Measurements from ENCODE around the gene ZNF326.
"Not testable (repeated sequence)": the region's sequence is repeated elsewhere in the genome, so short reads cannot be mapped to it uniquely, and the experiment has no call there.

ZNF326 gene

DNA sequence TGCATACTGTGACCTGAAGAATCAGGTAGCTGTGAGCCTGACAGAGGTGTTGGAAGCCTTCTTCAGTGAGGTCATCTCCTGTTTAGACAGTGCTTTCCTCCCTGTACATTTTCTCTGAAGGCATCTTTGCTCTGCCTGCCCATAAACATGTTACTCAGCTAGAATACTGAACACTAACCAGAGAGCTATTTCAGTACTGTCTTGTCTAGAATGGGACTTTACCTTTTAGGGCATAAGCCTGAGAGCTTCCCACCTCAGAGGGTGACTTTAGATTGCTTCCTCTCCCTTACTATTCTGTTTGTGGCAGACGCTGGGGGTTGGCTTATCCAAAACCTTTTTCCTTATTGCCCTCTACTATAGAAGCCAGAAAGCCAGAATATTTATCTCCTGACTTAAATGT, 23.3 kb upstream of the ZNF326 start:
- no peak for DNase-seq

- DNase-seq = no peak
Measured at GRCh38 chr1:89972024-89972423, 22.9 kb upstream of the ZNF326 start.

DNA sequence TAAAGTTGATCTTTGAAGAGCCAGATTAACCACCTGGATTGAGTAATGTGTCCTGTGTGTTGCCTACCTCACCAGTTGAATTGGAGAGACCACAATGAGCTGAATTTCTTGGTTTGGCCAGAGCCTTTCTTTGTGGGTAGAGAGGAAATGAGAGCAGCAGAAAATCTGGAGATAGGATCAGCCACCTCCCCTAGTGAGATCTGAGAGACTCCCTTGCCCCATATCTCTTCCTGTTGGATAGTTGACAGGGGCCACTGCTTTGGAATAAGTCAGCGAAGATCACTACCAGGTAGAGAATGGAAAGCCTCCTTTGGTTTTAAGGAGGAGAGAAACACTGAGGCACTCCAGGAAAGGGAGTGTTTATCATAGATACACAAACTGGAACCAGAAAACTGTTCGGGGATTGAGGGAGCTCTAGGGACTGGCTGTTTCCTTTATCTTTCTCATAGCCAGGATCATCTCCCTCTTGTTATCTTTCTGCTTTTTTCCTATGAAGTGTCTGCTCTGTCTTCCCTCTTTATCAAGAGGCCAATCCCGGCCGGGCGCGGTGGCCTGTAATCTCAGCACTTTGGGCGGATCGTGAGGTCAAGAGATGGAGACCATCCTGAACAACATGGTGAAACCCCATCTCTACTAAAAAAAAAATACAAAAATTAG, 21.3 kb upstream of the ZNF326 start:
- DNase-seq = no peak

GRCh38 chr1:89974256-89974655, 20.7 kb upstream of the ZNF326 start:
- no peak for DNase-seq

DNA sequence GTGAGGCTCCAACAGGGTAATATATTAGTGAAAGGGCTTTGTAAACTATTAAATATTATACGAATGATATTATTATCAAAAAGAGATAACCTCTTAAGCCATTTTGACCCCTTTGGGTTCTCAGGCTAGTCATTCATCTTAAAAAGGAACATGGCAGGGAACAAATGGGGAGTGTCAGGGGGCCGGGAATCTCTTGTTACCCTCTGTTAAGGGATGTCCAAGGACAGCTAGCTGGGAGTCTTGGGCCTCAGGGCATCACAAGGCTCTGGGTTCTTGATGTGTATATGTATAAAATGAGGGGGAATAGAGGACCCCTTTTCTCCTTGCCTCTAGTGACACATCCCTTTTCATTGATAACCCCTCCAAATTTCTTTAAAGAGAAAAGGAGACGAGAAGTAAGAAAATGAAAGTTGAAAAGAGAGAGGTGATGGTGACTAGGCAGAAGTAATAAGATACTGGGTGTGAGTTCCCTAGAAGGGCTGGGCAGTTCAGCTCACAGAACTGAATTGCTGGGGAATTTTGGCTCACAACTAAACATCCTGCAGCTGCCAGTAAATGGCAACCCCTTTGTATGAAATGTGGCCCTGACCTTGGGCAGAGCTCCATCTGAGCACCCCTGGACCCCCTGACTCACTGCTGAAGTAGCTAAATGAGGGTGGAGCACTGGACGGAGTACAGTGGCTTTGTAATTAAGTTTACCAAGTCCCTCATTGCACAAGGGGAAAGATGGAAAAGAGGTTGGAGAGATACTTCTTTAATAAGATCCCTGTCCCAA, 20.0 kb upstream of the ZNF326 start:
- DNase-seq = no peak

DNA sequence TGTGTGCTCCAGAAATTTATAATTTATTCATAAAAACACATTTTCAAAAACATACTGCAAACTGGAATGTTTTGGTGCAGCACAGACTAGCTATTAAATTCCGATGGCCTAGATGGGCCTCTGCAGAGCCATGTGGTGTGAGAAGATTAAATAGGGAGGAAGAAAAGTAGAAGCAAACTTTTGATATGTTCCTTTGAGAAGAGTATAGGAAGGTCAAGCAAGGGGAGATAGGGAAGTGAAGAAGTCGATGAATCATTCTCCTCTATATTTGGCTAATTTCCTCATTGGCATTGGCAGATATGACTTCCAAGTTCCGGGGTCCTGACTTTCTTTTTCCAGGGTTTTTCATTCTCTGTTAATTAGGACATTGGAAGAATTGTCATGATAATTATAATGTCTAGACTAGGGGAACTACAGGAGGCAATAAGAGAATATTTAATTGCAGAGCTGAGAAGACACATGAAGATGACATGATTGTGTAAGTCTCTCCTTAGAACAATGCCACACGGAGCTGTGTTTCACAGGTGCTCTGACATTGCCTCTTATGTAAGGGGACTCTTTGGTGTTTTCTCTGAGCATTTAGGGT, 19.3 kb upstream of the ZNF326 start:
- no peak for DNase-seq

DNA sequence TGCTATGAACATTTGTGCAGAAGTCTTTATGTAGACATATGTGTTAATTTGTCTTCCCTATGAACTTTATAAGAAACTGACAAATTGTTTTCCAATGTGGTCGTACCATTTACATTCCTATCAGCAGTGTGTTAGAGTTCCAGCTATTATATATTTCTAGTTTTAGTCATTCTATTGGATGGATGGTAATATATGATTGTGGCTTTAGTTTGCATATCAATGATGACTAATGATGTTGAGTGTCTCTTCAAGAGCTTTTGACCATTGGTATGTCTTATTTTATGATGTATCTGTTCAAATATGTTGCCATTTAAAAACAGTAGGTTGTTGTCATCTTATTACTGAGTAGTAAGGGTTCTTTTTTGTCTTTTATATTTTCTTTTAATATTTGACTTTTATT, 16.2 kb upstream of the ZNF326 start:
- DNase-seq = no peak

DNA sequence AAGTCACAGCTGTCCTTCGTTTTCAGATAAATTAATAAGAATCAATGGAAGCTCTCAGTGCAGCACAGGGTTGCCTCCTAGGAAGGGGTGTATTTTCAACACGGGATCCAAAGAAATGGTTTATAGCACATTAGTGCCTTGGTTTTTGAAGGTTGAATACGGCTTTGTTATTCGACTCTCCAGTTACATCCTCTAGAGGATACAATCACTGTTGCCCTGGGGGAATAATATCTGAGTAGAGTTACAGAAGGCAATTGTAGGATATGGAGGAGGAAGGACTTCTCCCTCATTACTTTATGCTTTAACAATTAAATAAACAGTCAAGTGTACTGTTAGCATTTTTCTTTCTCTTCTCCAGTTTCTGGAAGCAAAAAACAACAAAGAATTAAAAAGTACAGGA, 14.3 kb upstream of the ZNF326 start:
- no peak for DNase-seq

DNA sequence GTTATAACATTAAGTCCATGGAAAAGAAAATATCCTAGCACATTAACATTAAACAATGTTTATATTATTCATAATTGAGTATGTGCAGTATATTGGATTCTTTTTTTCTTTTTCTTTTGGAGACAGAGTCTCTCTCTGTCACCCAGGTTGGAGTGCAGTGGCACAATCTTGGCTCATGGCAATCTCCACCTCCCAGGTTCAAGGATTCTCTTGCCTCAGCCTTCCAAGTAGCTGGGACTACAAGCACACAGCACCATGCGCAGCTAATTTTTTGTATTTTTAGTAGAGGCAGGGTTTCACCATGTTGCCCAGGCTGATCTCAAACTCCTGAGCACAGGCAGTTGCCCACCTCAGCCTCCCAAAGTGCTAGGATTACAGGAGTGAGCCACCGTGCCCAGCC, 12.1 kb upstream of the ZNF326 start:
- DNase-seq = not testable (repeated sequence)

DNA sequence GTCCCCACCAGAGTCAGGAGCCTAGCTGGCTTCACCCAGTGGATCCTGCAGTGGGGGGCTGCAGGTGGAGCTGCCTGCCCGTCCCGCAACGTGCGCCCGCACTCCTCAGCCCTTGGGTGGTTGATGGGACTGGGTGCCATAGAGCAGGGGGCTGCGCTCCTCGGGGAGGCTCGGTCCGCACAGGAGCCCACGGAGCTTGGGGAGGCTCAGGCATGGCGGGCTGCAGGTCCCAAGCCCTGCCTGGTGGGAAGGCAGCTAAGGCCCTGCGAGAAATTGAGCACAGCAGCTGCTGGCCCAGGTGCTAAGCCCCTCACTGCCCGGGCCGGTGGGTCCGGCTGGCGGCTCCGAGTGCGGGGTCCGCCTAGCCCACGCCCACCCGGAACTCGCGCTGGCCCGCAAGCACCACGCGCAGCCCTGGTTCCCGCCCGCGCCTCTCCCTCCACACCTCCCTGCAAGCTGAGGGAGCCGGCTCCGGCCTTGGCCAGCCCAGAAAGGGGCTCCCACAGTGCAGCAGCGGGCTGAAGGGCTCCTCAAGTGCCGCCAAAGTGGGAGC, 10.3 kb upstream of the ZNF326 start:
- not testable (repeated sequence) for DNase-seq

- no peak for DNase-seq
Measured at GRCh38 chr1:89986020-89986419, 8.9 kb upstream of the ZNF326 start.

DNA sequence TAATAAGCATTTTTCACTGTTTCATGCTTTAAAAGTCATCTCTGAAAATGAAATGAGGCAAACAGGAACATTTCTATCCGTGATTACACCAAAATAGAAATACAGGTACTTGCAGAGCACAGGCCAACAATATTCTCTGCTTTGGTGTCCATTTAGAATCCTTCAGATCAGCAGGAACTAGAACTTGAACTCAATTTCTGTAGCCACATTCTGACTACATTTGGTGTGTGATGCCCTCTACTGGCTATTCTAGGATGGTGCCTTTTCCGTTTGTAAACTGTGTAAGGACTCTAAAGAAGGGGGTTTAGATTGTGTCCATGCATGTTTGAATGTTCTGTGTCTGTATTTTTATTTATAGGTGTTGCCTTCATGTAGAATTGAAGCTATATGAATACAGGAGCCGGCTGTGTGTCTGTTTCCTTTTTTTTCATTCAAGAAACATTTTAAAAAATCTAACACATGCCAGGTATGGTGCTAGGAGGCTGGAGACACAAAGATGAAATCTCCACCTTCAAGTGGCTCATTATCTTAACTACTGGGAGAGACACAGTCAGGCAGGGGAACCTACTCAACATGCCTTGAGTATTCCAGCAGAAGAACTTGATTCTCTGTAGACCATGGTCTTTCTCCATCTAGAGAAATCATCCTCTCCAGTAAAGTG, 7.6 kb upstream of the ZNF326 start:
- peak; percentile 25 to 68 for DNase-seq

DNA sequence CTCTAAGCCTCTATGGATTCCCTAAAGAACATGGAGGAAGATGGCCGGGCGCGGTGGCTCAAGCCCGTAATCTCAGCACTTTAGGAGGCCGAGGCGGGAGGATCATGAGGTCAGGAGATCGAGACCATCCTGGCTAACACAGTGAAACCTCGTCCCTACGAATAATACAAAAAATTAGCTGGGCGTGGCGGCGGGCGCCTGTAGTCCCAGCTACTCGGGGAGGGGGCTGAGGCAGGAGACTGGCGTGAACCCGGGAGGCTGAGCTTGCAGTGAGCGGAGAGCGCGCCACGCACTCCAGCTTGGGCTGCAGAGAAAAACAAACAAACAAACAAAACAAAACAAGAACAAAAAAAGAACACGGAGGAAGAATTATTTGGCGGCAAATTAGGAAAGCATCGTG, 5.8 kb upstream of the ZNF326 start:
- no peak for DNase-seq

GRCh38 chr1:89989799-89990198, 5.1 kb upstream of the ZNF326 start:
- no peak for DNase-seq

DNA sequence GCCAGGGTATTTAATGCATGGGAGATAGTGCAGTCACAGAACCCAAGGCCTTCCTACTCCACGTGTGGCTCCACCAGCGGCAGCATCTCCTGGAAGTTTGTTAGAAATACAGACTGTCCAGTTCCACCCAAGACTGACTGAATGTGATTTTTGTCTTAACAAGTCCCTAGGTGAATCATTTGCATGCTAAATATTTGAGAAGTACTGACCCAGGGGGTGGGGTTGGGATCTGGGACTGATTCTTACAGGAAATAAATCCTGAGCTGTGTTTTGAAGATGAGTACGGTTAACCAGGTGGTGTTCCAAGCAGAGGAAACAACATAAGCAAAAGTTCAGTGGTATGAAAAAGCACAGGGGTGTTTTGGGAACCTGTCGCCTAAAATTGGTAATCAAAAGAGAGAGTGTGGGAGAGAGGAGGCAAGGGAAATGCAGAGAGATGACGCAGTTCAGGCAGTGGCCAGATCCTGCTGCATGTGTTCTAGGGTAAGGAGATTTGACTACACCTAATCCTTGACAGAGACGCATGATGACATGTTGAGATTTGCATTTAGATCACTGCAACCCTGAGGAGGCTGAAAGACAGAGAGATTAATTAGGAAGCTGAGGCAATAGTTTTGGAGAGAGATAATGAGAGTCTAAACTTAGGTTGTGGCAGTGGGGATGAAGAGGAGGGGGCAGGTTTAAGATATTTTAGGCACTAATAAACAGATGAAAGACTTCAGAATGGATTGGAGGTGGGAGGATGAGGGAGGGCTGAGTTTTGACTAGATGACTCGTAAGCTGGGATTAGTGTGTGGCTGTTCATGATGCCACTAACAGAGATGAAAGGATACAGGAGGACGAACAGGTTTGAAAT, 3.7 kb upstream of the ZNF326 start:
- no peak for DNase-seq

GRCh38 chr1:89993541-89993940, 1.4 kb upstream of the ZNF326 start:
- DNase-seq = no peak

DNA sequence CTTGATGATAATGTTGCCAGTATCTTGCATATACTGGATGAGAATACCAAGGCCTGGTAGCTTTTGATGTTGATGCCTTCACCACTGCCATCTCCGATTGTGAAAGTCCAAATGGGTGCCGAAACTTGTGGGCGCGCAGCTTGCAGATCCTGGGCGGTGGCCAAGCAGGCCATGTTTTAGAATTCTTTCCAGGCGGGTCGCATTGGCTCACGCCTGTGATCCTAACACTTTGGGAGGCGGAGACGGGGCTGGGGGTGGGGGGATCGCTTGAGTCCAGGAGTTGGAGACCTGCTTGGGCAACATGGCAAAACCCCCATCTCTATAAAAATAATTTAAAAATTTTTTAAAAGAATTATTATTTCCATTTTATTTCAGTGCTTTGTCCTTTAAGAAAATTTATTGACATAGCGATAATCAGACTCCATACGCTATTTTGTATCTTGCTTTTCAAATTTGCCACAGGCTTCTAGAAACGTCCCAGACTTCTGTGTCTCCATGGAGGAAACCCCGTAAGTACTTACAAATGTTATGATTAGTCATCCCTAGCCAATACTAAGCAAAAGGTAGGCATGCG, 592 bp upstream of the ZNF326 start:
- no peak for DNase-seq

DNA sequence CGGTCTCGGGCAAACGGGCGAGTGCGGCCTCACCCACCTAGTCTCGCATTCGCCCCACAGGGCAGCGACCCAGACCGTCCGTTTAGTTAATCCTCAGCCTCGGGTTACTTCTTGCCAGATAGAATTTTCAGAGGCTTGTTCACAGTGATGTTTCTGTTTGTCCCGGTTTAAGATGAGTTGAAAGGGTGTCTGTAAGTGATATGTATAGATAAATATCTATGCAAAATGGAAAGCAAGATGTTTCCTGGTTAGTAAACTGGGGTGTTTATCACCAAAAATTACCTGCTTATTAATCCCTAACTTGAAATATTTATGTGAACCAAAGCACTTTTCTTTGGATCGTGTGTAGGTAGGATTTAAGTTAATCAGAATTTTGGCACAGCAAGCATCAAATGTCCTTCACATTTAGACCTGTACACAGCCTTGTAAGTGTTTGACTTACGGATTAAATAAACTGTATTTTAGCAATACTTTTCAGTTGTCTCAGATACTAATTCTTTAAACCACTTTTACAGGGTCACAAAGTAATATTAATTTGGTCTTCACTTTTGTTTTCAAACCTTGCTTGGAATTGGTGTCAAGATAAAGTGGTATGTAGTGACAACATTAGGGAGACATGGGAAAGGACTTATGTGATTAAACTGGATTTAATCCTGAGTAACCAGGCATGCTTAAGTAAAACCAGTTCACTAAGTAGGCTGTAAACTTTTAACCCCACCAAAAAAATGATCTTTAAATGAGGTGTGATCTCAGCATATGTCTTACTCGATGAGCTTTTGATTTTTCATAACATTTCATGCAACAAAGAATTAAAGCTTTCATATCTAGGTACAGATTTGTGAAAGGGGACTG, 914 bp downstream of the ZNF326 start:
- DNase-seq = no peak

DNA sequence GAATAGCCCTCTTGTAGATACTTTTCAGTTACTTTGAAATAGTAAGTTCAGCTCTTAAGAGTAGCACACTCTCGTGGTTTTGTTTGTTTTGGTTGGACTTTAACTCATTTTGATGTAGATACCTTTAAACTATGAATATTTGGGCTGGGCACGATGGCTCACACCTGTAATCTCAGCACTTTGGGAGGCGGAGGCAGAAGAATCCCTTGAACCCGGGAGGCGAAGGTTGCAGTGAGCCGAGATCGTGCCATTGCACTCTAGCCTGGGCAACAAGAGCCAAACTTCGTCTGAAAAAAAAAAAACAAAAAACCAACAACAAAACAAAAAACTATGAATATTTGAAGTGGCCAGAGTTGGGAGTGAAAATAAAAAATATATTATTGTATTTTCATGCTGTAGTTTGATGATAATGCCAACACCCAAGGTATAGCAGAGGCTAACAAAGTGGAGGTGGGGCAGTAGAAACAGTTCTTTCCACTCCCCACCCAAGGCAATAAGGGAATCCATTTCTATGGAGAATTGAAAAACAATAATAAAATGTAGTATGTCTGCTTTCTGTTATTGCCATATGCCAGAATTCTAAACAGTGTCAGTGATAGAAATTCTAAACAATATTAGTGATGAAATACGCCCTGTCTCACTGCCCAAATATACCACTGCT, 1.7 kb downstream of the ZNF326 start:
- no peak for DNase-seq

GRCh38 chr1:89997152-89997551, 2.2 kb downstream of the ZNF326 start:
- DNase-seq = not testable (repeated sequence)

- DNase-seq = no peak
Measured at GRCh38 chr1:89998306-89998705, 3.4 kb downstream of the ZNF326 start.

All from SW 1271 (cell line).